HEK293 (cell line): ENCODE measurements around the gene ASTN2.

ENCODE experiments used
- CTCF ChIA-PET: fragments of 350-600 bp; formaldehyde crosslinking; extraction: SDS; loops from one replicate; lab custom pipeline; 2021; ENCODE audit warnings: antibody characterized with exemption; lab: Yijun Ruan, JAX
- POLR2A ChIA-PET: fragments of 300-600 bp; formaldehyde crosslinking; extraction: SDS; loops from one replicate; lab custom pipeline; 2020; ENCODE audit warnings: antibody characterized with exemption, inconsistent platforms; lab: Yijun Ruan, JAX
- H3K27ac ChIP-seq: fragments of 200-500 bp; sonication (Bioruptor generic); 2 replicates; pipeline ENCODE4 v1.5.1; 2014; ENCODE audit warnings: low read depth, low read length, control low read depth, inconsistent platforms; ENCODE audit errors: extremely low read depth
- H3K36me3 ChIP-seq, 2 experiments: fragments of 200-500 bp in 1 of 2; sonication (Bioruptor generic) in 1 of 2; 1 replicate in 1 of 2; 2 replicates in 1 of 2; pipeline ENCODE4 v1.5.1; 2014 to 2017; ENCODE audit warnings: inconsistent platforms in 2 of 2, low read length in 2 of 2; ENCODE audit not compliant: control insufficient read depth in 2 of 2, insufficient read depth in 1 of 2
- H3K4me1 ChIP-seq: fragments of 200-500 bp; sonication (Bioruptor generic); 2 replicates; pipeline ENCODE4 v1.5.1; 2014; ENCODE audit warnings: mild to moderate bottlenecking, low read length, inconsistent platforms; ENCODE audit not compliant: control insufficient read depth, insufficient read depth
- H3K4me3 ChIP-seq: 2 replicates; pipeline ENCODE4 v1.5.1; 2011; ENCODE audit warnings: low read depth, mild to moderate bottlenecking, control low read depth, low read length, moderate library complexity
- H3K9me3 ChIP-seq: fragments of 200-500 bp; sonication (Bioruptor generic); 2 replicates; pipeline ENCODE4 v1.5.1; 2014; ENCODE audit warnings: low read depth, low read length, inconsistent platforms; ENCODE audit not compliant: control insufficient read depth, insufficient read depth
- AEBP2 ChIP-seq: fragments of 450-650 bp; formaldehyde crosslinking; IDR thresholded peaks from 2 replicates; pipeline ENCODE4 v1.5.1; 2016; ENCODE audit warnings: missing biosample characterization, missing genetic modification characterization, borderline replicate concordance
- BCL11B ChIP-seq: fragments of 450-650 bp; formaldehyde crosslinking; IDR thresholded peaks from 2 replicates; pipeline ENCODE4 v1.5.1; 2016; ENCODE audit warnings: low read depth, missing biosample characterization, missing genetic modification characterization
- GLI4 ChIP-seq: fragments of 450-650 bp; formaldehyde crosslinking; IDR thresholded peaks from 2 replicates; pipeline ENCODE4 v1.5.1; 2016; ENCODE audit warnings: missing biosample characterization, missing genetic modification characterization
- KLF8 ChIP-seq: fragments of 450-650 bp; formaldehyde crosslinking; IDR thresholded peaks from 2 replicates; pipeline ENCODE4 v1.5.1; 2016; ENCODE audit warnings: missing biosample characterization, missing genetic modification characterization
- MEIS1 ChIP-seq: sonication (generic); formaldehyde crosslinking; IDR thresholded peaks from 2 replicates; pipeline ENCODE4 v1.8.1; 2022; ENCODE audit warnings: missing genetic modification reagents, mild to moderate bottlenecking, borderline replicate concordance
- SETDB1 ChIP-seq: IDR thresholded peaks from one replicate; pipeline ENCODE4 v1.6.1; 2017; ENCODE audit warnings: mild to moderate bottlenecking, low read length, moderate library complexity, mixed read lengths; ENCODE audit not compliant: insufficient read length
- TCF7L2 ChIP-seq: IDR thresholded peaks from 2 replicates; pipeline ENCODE4 v1.6.1; 2011; ENCODE audit warnings: low read depth, mild to moderate bottlenecking, inconsistent platforms, low read length, moderate library complexity, borderline replicate concordance
- ZBTB21 ChIP-seq: fragments of 450-650 bp; formaldehyde crosslinking; IDR thresholded peaks from 2 replicates; pipeline ENCODE4 v1.5.1; 2017; ENCODE audit warnings: missing biosample characterization, missing genetic modification characterization
- ZFP3 ChIP-seq: fragments of 450-650 bp; formaldehyde crosslinking; IDR thresholded peaks from 2 replicates; pipeline ENCODE4 v1.5.1; 2016; ENCODE audit warnings: low read depth, missing biosample characterization, missing genetic modification characterization
- ZFP41 ChIP-seq: fragments of 450-650 bp; formaldehyde crosslinking; IDR thresholded peaks from 2 replicates; pipeline ENCODE4 v1.5.1; 2016; ENCODE audit warnings: missing biosample characterization, missing genetic modification characterization, borderline replicate concordance
- ZNF114 ChIP-seq: fragments of 450-650 bp; formaldehyde crosslinking; IDR thresholded peaks from 2 replicates; pipeline ENCODE4 v1.5.0; 2017; ENCODE audit warnings: missing biosample characterization, missing genetic modification characterization
- ZNF16 ChIP-seq: fragments of 450-650 bp; formaldehyde crosslinking; IDR thresholded peaks from 2 replicates; pipeline ENCODE4 v1.5.1; 2016; ENCODE audit warnings: low read depth, missing biosample characterization, missing genetic modification characterization
- ZNF239 ChIP-seq: fragments of 450-650 bp; formaldehyde crosslinking; IDR thresholded peaks from 2 replicates; pipeline ENCODE4 v1.5.1; 2016; ENCODE audit warnings: missing biosample characterization, missing genetic modification characterization
- ZNF341 ChIP-seq: fragments of 450-650 bp; formaldehyde crosslinking; IDR thresholded peaks from 2 replicates; pipeline ENCODE4; 2016; ENCODE audit warnings: low read depth, missing biosample characterization, missing genetic modification characterization
- ZNF513 ChIP-seq: fragments of 450-650 bp; IDR thresholded peaks from 2 replicates; pipeline ENCODE4 v1.5.1; 2018; ENCODE audit warnings: missing biosample characterization, missing genetic modification characterization
- ZNF521 ChIP-seq: fragments of 450-650 bp; formaldehyde crosslinking; IDR thresholded peaks from 2 replicates; pipeline ENCODE4 v1.5.1; 2017; ENCODE audit warnings: missing biosample characterization, mild to moderate bottlenecking, missing genetic modification characterization
- ZNF529 ChIP-seq: fragments of 450-650 bp; formaldehyde crosslinking; IDR thresholded peaks from 2 replicates; pipeline ENCODE4 v1.5.1; 2017; ENCODE audit warnings: missing genetic modification characterization, missing biosample characterization; ENCODE audit not compliant: insufficient replicate concordance
- ZNF530 ChIP-seq: fragments of 450-650 bp; formaldehyde crosslinking; IDR thresholded peaks from 2 replicates; pipeline ENCODE4 v1.5.1; 2016; ENCODE audit warnings: low read depth, missing biosample characterization, missing genetic modification characterization
- ZNF610 ChIP-seq: fragments of 450-650 bp; formaldehyde crosslinking; IDR thresholded peaks from 2 replicates; pipeline ENCODE4 v1.5.1; 2016; ENCODE audit warnings: missing biosample characterization, missing genetic modification characterization, borderline replicate concordance
- ZNF623 ChIP-seq: fragments of 450-650 bp; formaldehyde crosslinking; IDR thresholded peaks from 2 replicates; pipeline ENCODE4 v1.5.1; 2016; ENCODE audit warnings: missing biosample characterization, missing genetic modification characterization
- ZNF626 ChIP-seq: fragments of 450-650 bp; sonication (Bioruptor Pico); formaldehyde crosslinking; IDR thresholded peaks from 2 replicates; pipeline ENCODE4 v1.5.1; 2018; ENCODE audit warnings: missing biosample characterization, missing genetic modification characterization, inconsistent platforms
- ZNF639 ChIP-seq: fragments of 450-650 bp; formaldehyde crosslinking; IDR thresholded peaks from 2 replicates; pipeline ENCODE4 v1.5.1; 2016; ENCODE audit warnings: missing biosample characterization, missing genetic modification characterization
- ZNF658 ChIP-seq: fragments of 450-650 bp; formaldehyde crosslinking; IDR thresholded peaks from 2 replicates; pipeline ENCODE4; 2016; ENCODE audit warnings: missing biosample characterization, missing genetic modification characterization
- ZNF791 ChIP-seq: fragments of 450-650 bp; formaldehyde crosslinking; IDR thresholded peaks from 2 replicates; pipeline ENCODE4 v1.5.1; 2016; ENCODE audit warnings: missing biosample characterization, missing genetic modification characterization
- ZSCAN16 ChIP-seq: fragments of 450-650 bp; formaldehyde crosslinking; IDR thresholded peaks from 2 replicates; pipeline ENCODE4 v1.5.1; 2016; ENCODE audit warnings: missing biosample characterization, missing genetic modification characterization

Gene ASTN2

GRCh38 chr9:117460743-117461142, 45.9 kb upstream of the ASTN2 start:
- no peak overlapping the region for H3K27ac ChIP-seq
- no peak overlapping the region for H3K4me3 ChIP-seq
- no peaks in the 10 kb centered on the region for H3K4me1 ChIP-seq
- no peak for TF ChIP-seq ZNF239 (tag by site-specific recombination)
- ChIA-PET CTCF (interaction anchor here (1.6 kb wide), 1 partner anchor 26 kb away, joined by 7 read pairs; no protein-coding TSS in a partner anchor), POLR2A (no interaction called here)
- no peaks in the 10 kb centered on the region for H3K36me3 ChIP-seq
- no peaks in the 10 kb centered on the region for H3K9me3 ChIP-seq

GRCh38 chr9:117459913-117460312, 45.1 kb upstream of the ASTN2 start:
- no peak overlapping the region for H3K27ac ChIP-seq
- no peaks in the 10 kb centered on the region for H3K9me3 ChIP-seq
- H3K36me3 ChIP-seq: no peaks in the 10 kb centered on the region
- H3K4me3 ChIP-seq: no peak overlapping the region
- H3K4me1 ChIP-seq: no peaks in the 10 kb centered on the region
- ChIA-PET POLR2A (no interaction called here), CTCF (interaction anchor here (0.5 kb wide), 1 partner anchor 12 kb away, joined by 3 read pairs; no protein-coding TSS in a partner anchor)
- TF ChIP-seq ZNF658 (tag by site-specific recombination) (no peak), GLI4 (no peak), ZNF341 (tag by site-specific recombination) (no peak), ZFP41 (tag by site-specific recombination) (no peak), ZNF529 (tag by site-specific recombination) (no peak), ZNF114 (tag by site-specific recombination) (no peak), ZNF623 (tag by site-specific recombination) (no peak), AEBP2 (tag by site-specific recombination) (no peak), ZNF16 (tag by site-specific recombination) (no peak), KLF8 (tag by site-specific recombination) (no peak)

GRCh38 chr9:117458066-117458465, 43.2 kb upstream of the ASTN2 start:
- H3K4me3 ChIP-seq: no peak overlapping the region
- H3K27ac ChIP-seq: no peak overlapping the region
- no peaks in the 10 kb centered on the region for H3K9me3 ChIP-seq
- ChIA-PET CTCF (interaction anchor here (1.9 kb wide), 1 partner anchor 29 kb away, joined by 7 read pairs; no protein-coding TSS in a partner anchor), POLR2A (no interaction called here)
- H3K36me3 ChIP-seq: no peaks in the 10 kb centered on the region
- H3K4me1 ChIP-seq: no peaks in the 10 kb centered on the region
- TF ChIP-seq ZFP3 (tag by site-specific recombination) (no peak), ZNF521 (no peak), ZNF791 (no peak), ZFP41 (tag by site-specific recombination) (no peak), ZNF513 (tag by site-specific recombination) (no peak), SETDB1 (no peak), ZSCAN16 (tag by site-specific recombination) (no peak), ZNF530 (no peak), ZNF610 (no peak), ZBTB21 (no peak), BCL11B (tag by site-specific recombination) (no peak), TCF7L2 (no peak), ZNF626 (tag by site-specific recombination) (no peak), ZNF639 (tag by site-specific recombination) (no peak), MEIS1 (CRISPR knock-in tag) (no peak)
